Erythroblast (primary cell): Measurements from ENCODE around the gene NLRX1.

ENCODE experiments used
- DNase-seq, 2 experiments: peaks; one replicate each; lab custom pipeline; 2025; lab: John Stamatoyannopoulos, UW
- GATA1 ChIP-seq: IDR thresholded peaks from 2 replicates; pipeline ENCODE4 v1.6.1; 2011; ENCODE audit warnings: low read depth, mild to moderate bottlenecking, control low read depth, low read length, moderate library complexity
- POLR2A ChIP-seq: IDR thresholded peaks from 2 replicates; pipeline ENCODE4 v1.6.1; 2011; ENCODE audit warnings: mild to moderate bottlenecking, low read length

NLRX1 gene

DNA sequence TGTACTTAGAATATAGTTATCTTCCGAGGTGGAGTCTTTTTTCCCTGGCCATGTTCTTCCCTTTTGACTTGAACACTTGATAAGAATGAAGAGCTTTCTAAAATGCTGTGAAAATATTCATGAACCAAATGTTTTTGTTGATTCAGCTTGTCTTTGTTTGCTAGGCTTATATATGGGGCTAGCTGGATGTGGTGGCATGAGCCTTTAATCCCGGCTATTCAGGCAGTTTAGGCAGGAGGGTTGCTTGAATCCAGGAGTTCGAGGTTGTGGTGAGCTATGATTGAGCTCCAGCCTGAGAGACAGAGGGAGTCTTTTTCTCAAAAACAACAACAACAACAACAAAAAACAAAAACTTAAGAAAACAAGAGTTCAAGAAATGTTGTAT is 60.8 kb downstream of the NLRX1 start:
- TF ChIP-seq GATA1: no peak
- TF ChIP-seq POLR2A: no peak
- no peak for DNase-seq

DNA sequence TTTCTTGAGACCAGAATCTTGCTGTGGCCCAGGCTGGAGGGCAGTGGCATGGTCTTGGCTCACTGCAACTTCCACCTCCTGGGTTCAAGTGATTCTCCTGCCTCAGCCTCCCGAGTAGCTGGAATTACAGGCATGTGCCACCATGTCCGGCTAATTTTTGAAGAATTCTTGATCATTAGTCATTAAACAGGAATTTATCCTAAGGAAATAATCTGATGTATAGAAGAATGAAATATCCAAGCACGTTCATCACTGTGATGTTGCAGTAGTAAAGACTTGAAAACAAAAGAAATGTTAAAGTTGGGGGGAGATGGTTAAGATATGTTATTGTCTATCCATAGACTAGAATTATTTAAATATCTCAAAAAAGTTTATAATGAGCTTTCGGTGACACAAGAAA is 61.2 kb downstream of the NLRX1 start:
- no peak for DNase-seq
- TF ChIP-seq POLR2A (no peak), GATA1 (no peak)
